HG02588 (cell line): ENCODE data around the gene MAP3K21.

Source experiments
- ATAC-seq: cut with Tn5 transposase; IDR thresholded peaks from one replicate; pipeline ENCODE4 v1.9.1; 2021; ENCODE audit warnings: mild to moderate bottlenecking, moderate library complexity; ENCODE audit not compliant: unreplicated experiment

MAP3K21 gene

DNA sequence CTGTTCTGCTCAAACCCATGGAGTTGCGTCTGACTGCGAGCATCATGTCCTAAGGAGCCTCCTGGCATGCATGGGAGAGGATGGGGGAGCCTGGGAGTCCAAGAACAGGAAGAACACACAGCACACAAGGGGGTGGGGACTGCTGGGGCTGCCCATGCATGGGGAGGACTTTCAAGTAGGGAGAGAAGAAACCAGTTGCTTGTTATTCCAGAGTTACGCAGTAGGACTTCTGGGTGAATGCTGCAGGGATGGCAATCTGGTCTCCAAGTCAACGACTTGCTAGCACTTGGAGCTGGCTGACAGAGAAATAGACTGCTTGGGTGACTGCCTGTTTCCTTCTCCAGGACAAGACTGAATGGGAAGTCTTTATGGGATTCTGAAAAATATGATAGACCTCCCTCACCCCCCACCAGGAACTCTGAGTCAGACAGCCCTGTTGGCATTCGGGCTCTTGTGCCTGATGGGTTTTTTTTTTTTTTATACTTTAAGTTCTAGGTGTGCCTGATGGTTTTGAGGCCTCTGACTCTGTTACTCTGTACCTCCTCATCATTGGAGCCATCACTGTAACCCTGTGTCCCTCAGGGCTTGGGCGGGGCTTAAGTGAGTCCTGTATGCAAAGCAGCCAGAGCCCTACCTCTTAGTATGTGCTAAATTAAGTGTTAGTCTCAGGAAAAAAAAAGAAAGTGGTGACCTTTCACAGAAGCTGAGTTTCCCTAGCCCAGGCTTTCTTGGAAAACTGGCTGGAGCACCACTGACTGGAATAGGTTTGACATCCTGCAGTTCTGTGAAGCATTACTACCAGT lies 30.3 kb downstream of the MAP3K21 start:
- ATAC-seq, result no peak

DNA sequence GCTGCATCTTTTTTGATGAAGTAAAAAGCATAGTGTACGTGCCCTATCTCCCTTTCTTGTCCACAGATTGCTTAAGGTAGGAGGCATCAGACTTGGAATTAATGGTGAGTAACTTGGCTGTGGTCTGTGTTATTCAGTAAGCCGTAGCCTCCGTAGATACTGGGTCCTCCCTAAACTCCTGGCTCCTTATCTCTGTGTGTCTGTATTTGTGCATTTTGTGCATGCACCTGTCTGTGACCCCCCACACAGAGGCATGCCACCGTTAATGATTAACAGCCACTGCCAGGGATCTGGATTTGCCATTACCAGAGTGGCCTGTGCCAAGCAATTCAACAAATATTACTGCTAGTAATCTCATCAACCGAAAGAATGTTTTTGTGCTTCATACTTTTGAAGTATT lies 31.9 kb downstream of the MAP3K21 start:
- no peak for ATAC-seq

DNA sequence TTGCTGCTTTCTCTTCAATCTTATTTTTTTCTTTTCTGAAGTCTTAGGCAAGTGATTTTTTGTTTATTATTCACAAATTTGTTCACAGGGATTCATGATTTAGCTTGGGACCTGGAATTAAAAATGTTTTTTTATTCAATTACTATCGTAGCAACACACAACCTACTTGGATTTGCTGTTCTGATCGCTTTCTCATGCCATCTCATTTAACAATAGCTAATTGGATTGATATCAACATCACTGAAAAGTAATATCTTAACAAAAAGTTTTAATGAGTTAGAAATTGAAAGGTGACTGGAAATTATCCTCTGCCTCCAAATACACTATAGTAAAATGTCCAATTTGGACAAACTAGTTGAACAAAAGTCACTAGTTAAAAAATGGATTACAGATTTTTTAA lies 32.4 kb downstream of the MAP3K21 start:
- ATAC-seq, result no peak

DNA sequence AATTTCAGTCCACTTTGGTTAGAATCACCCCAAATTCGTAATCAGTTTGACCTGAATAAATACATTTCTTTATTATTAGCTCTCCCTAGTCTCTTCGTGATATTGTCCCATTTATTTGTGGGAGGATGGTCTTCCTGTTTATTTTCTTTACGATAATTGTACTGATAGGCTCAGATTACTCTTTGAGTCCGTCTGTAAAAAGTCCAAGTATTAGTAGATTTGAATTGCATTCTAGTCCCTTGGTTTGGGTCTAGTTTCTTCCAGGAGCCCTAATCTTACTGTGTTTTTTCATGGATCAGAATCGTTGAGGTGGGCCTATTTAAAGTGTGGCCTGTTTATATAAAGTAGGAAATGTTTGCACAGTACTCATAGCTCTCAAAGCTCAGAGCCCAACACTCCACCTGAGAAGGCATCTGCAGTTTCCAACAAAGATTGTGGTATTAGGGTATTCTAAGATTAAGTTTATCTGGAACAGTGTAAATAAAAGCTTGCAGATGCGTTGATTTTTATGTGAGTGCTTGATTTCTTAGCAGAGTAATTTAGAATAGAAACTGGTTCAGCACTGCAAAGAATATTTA lies 33.1 kb downstream of the MAP3K21 start:
- no peak for ATAC-seq

DNA sequence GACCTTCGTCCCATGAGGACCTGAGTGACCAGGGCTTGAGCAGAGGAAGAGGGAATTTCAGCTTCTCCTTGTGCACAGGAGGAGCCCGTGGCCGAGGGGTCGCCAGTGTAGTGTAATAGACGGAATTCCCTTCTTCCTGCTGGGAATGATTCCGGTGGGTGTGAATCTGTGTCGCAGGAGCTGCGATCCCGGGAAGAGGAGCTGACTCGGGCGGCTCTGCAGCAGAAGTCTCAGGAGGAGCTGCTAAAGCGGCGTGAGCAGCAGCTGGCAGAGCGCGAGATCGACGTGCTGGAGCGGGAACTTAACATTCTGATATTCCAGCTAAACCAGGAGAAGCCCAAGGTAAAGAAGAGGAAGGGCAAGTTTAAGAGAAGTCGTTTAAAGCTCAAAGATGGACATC lies 34.4 kb downstream of the MAP3K21 start:
- no peak for ATAC-seq

DNA sequence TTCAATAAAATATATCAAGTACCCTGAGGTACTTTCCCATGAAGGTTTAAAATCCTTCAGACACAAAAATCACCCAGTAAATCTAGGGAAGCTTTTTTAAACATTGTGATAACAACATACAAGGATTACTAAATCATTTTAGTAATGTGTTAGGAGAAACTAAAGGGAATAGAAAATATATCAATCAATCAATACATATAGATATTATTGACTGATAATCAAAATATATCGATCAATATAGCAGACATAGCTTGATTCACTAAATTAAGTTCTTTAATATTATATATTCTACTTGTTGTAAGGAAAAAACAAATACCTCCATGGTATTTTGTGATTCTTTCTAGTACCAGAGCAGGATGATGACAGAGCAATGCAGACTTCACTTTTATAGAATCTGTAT lies 35.2 kb downstream of the MAP3K21 start:
- ATAC-seq, result no peak

DNA sequence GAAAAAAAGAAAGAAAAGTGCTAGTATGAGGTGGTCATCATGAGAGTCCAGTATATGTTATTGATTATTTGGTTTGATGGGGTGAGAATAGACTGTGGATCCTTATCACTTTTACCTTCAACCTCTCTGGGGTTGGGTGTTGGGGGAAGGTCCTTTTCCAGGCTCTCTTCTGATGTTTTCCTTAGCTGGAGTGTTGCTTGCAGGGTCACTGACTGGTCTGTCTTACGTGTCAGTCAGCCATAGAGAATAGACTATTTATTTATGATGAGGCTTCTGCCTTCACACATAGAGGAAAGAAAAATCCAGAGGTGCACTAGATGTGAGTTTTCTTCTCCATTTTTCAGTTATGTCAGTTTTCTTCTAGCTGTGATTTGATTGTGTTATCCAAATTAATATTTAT lies 36.5 kb downstream of the MAP3K21 start:
- ATAC-seq, result no peak

DNA sequence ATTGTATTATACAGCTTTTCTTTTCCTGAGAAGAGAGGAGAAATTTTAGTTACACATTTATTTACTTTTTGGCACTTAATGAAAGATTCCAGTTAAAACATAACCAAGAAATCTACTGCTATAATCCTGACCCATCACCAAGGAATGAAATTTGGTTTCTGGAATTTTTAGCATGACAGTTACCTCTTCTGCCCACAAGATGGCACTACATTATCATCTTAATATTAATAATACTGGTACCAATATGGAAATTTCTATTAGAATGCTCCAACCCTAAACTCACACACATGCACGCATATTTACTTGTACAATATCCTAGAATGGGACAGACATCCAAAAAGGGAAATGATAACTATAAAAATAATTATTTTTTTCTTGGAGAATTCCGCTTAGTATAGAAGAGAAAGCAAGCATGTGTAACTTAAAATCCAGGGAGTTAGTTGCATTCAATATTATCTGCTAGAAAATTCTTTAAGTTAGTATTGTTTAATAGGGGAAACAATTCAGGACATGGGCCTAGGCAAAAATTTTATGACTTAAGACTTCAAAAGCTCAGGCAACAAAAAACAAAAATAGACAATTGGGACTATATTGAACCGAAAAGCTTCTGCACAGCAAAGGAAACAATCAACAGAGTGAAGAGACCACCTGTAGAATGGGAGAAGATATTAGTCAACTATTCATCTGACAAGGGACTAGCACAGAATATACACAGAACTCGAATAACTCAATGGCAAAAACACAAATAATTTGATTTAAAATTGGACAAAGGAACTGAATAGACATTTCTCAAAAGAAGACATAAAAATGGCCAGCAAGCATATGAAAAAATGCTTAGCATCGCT lies 37.4 kb downstream of the MAP3K21 start:
- no peak for ATAC-seq

DNA sequence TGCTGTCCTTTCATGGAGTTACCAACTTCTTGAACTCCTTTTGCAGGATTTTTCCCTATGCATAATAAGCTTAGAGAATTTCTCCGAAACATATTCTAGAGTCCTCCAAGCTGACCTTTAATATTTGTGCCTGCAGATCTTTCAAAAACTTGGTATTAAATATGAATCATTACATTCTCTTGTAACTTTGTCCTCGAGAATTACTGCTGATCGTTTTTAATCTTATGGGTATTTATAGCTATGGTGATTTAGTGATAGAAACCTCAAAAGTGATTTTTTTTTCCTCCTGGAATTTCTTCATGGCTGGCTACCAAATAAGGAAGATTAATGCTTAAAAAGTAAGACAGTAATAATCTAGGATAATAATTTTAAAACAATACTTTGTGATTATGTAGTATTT lies 39.1 kb downstream of the MAP3K21 start:
- no peak for ATAC-seq

DNA sequence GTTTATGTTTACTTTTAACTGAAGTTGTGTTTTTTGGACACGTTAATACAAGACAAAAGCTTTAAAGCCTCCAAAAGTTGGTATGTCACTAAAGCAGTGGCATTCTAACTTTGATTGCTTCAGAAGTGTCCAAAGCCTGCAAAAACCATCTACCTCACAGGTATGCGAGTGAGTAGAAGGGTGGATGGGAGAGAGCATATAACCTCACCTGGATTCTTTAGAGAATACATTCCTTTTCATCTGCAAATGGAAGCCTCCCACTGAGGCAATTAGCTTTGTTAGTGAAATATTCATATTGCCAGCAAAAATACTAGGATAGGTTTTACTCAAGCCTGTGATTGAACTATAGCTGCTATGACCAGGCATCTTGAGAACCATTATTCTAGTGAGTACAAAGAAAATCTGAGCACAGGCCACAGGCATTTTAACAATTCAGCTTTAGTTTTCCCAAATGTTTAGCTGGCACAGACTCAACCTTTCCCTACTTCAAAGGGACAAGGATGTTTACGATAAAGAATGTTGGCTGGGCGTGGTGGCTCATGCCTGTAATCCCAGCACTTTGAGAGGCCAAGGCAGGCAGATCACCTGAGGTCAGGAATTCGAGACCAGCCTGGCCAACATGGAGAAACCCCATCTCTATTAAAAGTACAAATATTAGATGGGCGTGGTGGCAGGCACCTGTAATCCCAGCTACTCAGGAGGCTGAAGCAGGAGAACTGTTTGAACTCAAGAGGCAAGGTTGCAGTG lies 39.7 kb downstream of the MAP3K21 start:
- no peak for ATAC-seq

DNA sequence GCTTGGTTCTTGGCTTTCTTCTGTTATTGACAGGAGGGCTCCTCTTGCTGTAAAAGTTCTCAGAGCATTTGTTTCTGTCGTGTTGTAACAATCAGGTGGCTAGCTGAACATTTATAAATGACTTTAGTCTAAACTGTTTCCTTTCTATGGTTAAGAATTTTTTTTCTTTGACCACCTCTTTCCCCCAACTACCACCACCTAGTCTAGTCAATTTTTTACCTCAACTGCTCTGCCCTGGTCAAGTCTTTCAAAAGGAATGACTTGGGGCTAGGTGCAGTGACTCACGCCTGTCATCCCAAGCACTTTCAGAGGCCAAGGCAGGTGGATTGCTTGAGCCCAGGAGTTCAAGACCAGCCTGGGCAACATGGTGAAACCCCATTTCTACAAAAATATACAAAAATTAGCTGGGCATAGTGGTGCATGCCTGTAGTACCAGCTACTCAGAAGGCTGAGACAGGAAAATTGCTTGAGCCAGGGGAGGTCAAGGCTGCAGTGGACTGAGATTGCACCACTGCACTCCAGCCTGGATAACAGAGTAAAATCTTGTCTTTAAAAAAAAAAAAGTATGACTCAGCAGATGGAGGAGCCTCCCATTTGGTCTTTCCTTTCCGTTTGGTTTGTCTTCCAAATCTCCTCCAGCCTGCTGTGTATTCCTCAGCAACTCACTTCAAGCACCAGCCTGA lies 40.7 kb downstream of the MAP3K21 start:
- ATAC-seq, result no peak

DNA sequence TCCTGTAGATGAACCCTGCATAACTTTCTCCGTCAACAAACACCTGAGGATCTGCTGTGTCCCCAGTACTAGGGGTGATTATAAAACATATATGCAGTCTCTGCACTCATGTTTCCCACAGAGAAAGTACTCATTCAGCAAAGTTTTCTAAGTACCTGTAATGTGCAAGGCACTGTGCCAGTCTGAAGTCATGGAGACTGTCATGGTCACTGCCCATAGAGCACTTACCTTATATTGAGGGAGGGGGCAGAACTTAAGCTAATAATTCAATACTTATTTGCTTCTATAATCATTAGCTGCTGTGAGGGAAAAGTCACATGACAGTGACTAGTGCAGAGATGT lies 41.2 kb downstream of the MAP3K21 start:
- no peak for ATAC-seq

DNA sequence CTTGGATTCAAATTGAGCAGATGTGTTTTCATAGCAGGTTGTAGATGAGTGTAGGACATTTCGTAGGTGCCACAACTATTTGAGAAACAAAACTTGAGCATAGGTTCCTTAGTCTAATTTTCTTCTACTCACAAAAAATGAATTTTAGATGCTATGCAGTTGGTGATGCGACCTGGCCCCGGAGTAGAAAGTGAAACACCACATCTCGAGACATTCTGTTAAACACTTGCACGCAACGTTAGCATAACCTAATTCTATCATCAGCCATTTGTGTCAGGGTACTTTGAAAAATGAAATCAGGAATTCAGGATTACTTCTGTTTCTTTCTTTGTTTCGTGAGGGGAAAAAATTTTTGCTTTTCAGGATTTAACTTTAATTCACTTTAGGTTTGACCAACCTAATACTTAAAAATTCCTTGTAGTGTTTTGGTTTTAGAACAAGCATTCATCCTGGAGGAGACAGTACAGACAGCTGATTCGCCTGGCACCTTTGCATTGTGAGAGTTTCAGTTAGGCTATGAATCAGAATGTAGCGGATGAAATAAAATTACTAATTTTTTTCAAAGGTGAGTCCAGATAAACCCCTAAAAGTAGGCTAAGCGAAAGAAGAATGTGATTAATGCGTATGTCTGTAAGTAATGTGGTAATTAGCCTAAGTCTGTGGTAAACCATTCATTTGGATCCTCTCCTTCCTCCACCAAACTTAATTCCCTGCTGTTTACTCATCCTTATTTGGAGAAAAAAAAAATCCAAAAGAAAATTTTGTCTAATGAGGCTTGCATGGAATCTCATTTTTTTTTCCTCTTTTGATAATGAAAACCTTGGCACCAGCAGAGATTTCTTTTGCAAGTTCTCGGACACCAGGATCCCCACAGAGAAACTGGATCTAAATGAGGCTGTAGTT lies 44.9 kb downstream of the MAP3K21 start:
- no peak for ATAC-seq

DNA sequence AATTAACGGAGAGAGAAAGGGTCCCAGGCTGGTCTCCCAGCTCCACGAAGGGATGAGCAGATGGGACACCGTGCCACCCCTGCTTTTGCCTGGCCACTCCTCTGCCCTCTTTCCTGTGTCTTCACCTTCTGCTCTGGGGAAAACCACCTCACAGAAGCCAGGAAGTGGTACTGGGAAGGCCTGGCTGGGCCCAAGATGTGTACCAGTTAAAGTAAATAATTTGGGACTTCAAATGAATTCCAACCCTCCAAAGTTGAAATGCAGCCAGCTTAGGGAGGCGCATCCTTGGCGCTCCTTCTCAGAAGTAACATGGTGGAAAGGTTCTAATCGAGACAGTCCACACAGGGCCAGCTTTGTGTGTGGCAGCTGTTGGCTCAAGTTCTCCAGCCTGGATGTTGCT lies 45.7 kb downstream of the MAP3K21 start:
- no peak for ATAC-seq

DNA sequence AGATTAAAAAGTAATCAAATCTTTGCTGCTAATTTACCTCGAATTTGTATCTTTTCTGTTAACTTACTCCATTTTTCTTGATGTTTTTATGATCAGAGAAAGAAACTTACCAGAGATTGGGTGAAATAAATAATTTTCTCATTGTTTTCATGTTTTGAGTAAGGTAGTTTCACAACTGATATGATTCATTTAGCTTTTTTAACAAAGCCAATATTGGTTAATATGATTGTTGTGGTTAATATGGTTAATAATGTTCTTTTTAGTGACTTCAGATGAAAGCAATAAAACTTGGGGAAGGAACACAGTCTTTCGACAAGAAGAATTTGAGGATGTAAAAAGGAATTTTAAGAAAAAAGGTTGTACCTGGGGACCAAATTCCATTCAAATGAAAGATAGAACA lies 48.1 kb downstream of the MAP3K21 start:
- ATAC-seq, result no peak

DNA sequence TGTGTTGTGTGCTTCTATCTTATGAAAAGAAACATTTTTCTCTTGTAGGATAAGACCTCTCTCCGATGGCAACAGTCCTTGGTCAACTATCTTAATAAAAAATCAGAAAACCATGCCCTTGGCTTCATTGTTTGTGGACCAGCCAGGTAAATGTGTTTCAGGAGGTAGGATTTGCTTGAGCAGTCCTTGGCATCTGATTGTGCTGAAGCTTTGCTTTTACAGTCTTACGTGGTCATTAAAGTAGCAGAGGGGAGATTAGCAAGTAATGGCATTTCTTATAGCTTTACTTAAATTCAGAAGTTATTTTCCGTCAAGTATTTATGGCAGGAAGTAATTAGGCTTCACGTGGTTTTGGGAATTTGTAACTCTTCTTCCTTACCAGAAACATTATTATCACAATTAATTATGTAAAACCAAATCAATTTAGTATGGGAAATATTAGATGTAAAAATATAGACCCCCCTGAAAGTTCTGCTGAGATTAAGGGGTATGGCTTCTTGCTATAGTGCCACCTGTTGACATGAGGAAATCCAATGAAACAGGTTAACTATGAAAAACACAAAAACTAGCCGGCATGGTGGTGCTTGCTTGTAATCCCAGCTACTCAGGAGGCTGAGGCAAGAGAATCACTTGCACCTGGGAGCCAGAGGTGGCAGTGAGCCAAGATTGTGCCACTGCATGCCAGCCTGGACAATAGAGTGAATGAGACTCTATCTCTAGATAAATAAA lies 49.0 kb downstream of the MAP3K21 start:
- ATAC-seq, result no peak

DNA sequence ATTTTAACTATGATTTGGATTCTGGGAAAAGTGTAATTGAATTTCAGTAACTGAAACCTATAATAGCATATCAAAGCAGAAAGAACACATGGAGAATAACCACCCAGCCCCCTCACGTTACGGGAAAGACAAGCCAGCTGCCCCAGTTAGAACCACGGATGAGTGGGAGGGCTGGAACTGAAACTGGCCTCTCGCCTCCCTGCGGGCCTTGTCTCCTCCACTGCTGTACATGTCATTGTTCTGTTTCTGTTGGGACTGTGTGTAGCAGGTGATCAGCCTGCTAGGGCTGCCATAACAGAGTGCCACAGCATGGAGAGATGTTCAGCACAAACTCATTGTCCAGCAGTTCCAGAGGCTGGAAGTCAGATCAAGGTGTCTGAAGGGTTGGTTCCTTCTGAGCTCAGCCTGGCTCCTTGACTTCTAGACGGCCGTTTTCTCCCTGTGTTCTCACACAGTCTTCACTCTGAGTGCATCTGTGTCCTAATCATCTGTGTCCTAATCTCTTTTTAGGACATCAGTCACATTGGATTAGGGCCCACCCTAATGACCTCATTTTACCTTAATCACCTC lies 52.4 kb downstream of the MAP3K21 start:
- ATAC-seq, result peak; percentile 89

DNA sequence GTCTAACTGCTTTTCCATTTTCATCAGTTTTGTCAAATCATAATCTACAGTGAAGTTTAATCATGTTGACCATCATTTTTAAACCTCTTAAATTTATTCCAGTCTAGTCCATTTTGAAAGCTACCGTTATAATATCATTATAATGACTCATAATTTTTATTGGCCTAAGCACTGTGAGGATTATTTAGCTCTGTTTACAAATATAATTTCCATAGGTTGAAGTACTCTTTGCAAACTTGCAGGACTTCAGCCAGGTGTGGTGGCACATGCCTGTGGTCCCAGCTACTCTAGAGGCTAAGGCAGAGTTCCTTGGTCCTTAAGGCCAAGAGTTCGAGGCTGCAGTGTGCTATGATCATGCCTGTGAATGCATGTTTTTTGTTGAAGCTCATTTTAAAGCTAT lies 54.3 kb downstream of the MAP3K21 start:
- no peak for ATAC-seq

DNA sequence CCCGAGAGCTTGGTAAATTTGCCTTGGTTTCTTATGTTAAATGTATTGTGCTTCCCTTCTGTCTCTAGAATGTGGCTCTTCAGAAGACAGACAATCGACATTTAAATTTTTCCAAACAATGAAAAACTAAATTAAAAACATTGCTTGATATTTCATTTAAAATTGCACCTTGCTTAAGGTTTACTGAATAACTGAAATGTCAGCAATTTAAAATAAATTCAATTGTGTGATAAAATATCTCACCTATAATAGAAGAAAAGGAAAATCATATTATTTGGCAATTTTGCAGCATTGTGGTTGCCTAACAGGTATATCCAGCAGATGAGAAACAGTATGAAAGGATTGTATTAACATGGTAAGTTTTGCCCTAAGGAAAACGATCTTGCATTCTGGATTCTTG lies 56.5 kb downstream of the MAP3K21 start:
- ATAC-seq, result no peak
